Thyroid gland (tissue), 4 donors: ENCODE results near the gene ADAM12. TPM values are rescaled to one million over a fixed set of nuclear protein-coding genes. Genes with fewer than 3 reads are reported as not detected.

ENCODE experiments used
- DNase-seq, 2 donors: peaks; one replicate each; pipeline ENCODE4 v3.0.0-alpha.2; 2019
- H3K27ac ChIP-seq, 3 donors: fragments of 200-600 bp; sonication (generic); 1 replicate in 2 of 3; 2 replicates in 1 of 3; pipeline ENCODE4 v1.5.1; 2016 to 2019; ENCODE audit warnings: mild to moderate bottlenecking in 1 of 3, moderate library complexity in 1 of 3
- H3K27me3 ChIP-seq: fragments of 200-600 bp; sonication (generic); one replicate; pipeline ENCODE4 v1.5.1; 2019
- H3K36me3 ChIP-seq, 2 donors: fragments of 200-600 bp; sonication (generic); one replicate each; pipeline ENCODE4 v1.5.1; 2016 to 2019
- H3K4me1 ChIP-seq, 2 donors: fragments of 200-600 bp; sonication (generic); one replicate each; pipeline ENCODE4 v1.5.1; 2017 to 2019
- H3K4me3 ChIP-seq, 3 donors: fragments of 200-600 bp; sonication (generic); replicated peaks in 1 of 3; 1 replicate in 2 of 3; 2 replicates in 1 of 3; pipeline ENCODE4 v1.5.1; 2016; ENCODE audit warnings: mild to moderate bottlenecking in 1 of 3
- H3K9me3 ChIP-seq: fragments of 200-600 bp; sonication (generic); one replicate; pipeline ENCODE4 v1.5.1; 2017
- CTCF ChIP-seq, 6 experiments: fragments of 200-600 bp in 3 of 6; fragments of 450-650 bp in 3 of 6; sonication (generic) in 3 of 6; IDR thresholded peaks; one replicate each; pipeline ENCODE4 v1.5.1; 2016 to 2019; ENCODE audit warnings: antibody characterized with exemption in 6 of 6, mild to moderate bottlenecking in 2 of 6, inconsistent platforms in 1 of 6, moderate library complexity in 1 of 6
- POLR2A ChIP-seq, 2 donors: fragments of 450-650 bp; IDR thresholded peaks; one replicate each; pipeline ENCODE4 v1.6.1; 2017; ENCODE audit warnings: antibody characterized with exemption in 2 of 2, mild to moderate bottlenecking in 2 of 2, moderate library complexity in 1 of 2
- WGBS, 2 donors: methylation state at CpG; one replicate each; pipeline ENCODE4 v1.1.5; 2017; 5-methylcytosine and 5-hydroxymethylcytosine counted together
- intact Hi-C: fragments of 100-400 bp; cut with DNase I; formaldehyde crosslinking; loops from one replicate; pipeline ENCODE4 v1.15.1; 2023
- total RNA-seq, 4 donors: library from RNA; depleted of rRNA; stranded (reverse); fragments of >200 nt; gene quantifications; one replicate each; pipeline ENCODE4 v1.2.3, GENCODE V29; 2016

Gene ADAM12
- total RNA-seq, 4 donors from 2014 or later = 0.20 to 0.94 (median 0.63) TPM

DNA sequence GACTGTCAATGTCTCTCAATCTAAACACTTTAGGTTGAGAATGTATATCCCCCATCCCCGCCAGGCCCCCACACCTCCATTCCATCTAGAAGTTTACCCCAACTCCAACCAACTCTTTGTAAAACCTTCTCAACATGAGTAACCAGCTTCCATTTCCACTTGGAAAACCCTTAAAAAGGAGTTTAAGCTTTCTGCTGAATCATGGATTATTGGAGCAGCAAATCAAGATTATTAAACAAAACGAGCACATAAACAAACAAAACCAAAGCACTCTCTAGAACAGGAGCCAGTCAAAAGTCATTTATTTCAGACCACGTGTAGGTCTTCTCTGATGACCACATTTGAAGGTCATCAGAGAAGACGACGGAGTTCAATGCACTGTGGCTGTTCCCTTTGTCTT lies 278.4 kb downstream of the ADAM12 start:
- TF ChIP-seq CTCF (IDR thresholded peaks at IDR 0.05) (no peak), POLR2A (IDR thresholded peaks at IDR 0.05) (no peak)
- DNase-seq = no peak
- H3K27ac ChIP-seq = no peak overlapping the region
- H3K4me1 ChIP-seq = peaks cover 0 to 8% of the 10 kb centered on the region in 2 donors
- H3K27me3 ChIP-seq = no peaks in the 10 kb centered on the region
- intact Hi-C loops = no loop called here
- H3K4me3 ChIP-seq = no peak overlapping the region
- no peaks in the 10 kb centered on the region for H3K36me3 ChIP-seq
- H3K9me3 ChIP-seq = no peaks in the 10 kb centered on the region
- 57 to 67% methylated on average over 5 of the region's 5 CpGs for WGBS, 2 donors

GRCh38 chr10:126108693-126109092 lies 279.6 kb downstream of the ADAM12 start:
- DNase-seq = no peak
- Histone ChIP-seq H3K4me1 (peaks cover 0 to 8% of the 10 kb centered on the region in 2 donors), H3K27ac (no peak overlapping the region), H3K36me3 (no peaks in the 10 kb centered on the region), H3K9me3 (no peaks in the 10 kb centered on the region), H3K27me3 (no peaks in the 10 kb centered on the region), H3K4me3 (no peak overlapping the region)
- WGBS, 2 donors = 58 to 66% methylated on average over 4 of the region's 4 CpGs
- intact Hi-C loops = no loop called here
- TF ChIP-seq POLR2A (IDR thresholded peaks at IDR 0.05) (no peak), CTCF (IDR thresholded peaks at IDR 0.05) (no peak)

GRCh38 chr10:126104767-126105166 lies 283.5 kb downstream of the ADAM12 start:
- WGBS, 2 donors = 68 to 82% methylated on average over 8 of the region's 8 CpGs
- intact Hi-C loops = no loop called here

GRCh38 chr10:126102636-126103035 lies 285.6 kb downstream of the ADAM12 start:
- Histone ChIP-seq H3K27ac (no peak overlapping the region), H3K4me1 (no peaks in the 10 kb centered on the region), H3K9me3 (no peaks in the 10 kb centered on the region), H3K4me3 (no peak overlapping the region), H3K36me3 (no peaks in the 10 kb centered on the region), H3K27me3 (no peaks in the 10 kb centered on the region)
- no peak for TF ChIP-seq CTCF (IDR thresholded peaks at IDR 0.05)
- TF ChIP-seq POLR2A (IDR thresholded peaks at IDR 0.05) = no peak
- DNase-seq = no peak
- intact Hi-C loops = no loop called here
- WGBS, 2 donors = 93 to 98% methylated on average over 9 of the region's 9 CpGs

More at GRCh38 chr10:126104767-126105166, 283.5 kb downstream of the ADAM12 start:
- no peaks in the 10 kb centered on the region for H3K36me3 ChIP-seq
- no peaks in the 10 kb centered on the region for H3K9me3 ChIP-seq
- H3K27me3 ChIP-seq = no peaks in the 10 kb centered on the region
- peaks cover 0 to 1% of the 10 kb centered on the region in 2 donors for H3K4me1 ChIP-seq
- TF ChIP-seq CTCF (IDR thresholded peaks at IDR 0.05) = no peak
- no peak for TF ChIP-seq POLR2A (IDR thresholded peaks at IDR 0.05)
- H3K4me3 ChIP-seq = no peak overlapping the region
- H3K27ac ChIP-seq = no peak overlapping the region
- no peak for DNase-seq

DNA sequence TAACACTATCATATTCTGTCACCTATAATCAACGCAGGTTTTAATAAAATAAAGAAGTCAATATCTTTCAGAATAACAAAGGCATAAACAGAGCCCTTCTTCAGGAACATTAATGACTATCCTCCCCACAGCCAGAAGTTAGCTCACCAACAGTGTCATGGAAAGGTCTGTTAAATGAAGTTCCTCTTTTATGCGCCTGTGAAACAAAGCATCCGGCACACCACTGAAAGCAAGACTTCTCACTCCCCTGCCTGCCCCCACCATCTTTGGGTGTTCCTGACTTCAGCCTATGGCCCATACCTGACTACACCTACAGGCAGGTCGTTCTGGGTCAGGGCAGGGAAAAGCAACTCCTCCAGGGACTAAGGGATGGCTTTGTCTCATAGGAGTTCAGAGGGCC lies 286.5 kb downstream of the ADAM12 start:
- Histone ChIP-seq H3K36me3 (no peaks in the 10 kb centered on the region), H3K4me3 (no peak overlapping the region), H3K27me3 (no peaks in the 10 kb centered on the region), H3K27ac (no peak overlapping the region), H3K4me1 (no peaks in the 10 kb centered on the region), H3K9me3 (no peaks in the 10 kb centered on the region)
- no peak for DNase-seq
- intact Hi-C loops = no loop called here
- WGBS, 2 donors = 72 to 79% methylated on average over 4 of the region's 4 CpGs
- TF ChIP-seq CTCF (IDR thresholded peaks at IDR 0.05) (no peak), POLR2A (IDR thresholded peaks at IDR 0.05) (no peak)
